ENCODE measurements around the gene DMBT1.

DMBT1 gene

DNA sequence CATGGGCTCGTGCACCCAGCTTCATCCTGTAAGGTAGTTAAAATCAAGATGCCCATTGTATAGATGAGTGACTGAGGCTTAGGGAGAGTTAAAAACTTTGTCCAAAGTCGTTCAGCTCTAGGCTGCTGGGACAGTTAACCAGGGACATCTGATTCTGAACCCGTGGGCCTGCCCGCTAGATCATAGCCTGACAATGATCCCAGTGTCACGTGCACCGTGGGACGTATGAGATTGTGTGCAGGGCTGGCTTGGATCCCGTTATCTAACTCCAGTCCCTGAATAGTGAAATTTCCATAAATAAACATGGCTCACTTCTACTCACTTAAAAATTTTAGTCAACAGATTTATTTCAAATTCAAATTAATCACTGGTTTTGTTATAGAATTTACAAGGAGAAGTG lies 114.2 kb downstream of the DMBT1 start:
- ChIA-PET CTCF (no interaction called here), POLR2A (no interaction called here)
- Histone ChIP-seq H3K9me3 (ENCODE audit: control extremely low read depth in 1 of 5, control insufficient read depth in 4 of 5, insufficient read depth in 2 of 5, low read depth in 1 of 5, low read length in 4 of 5) (no peaks in the 10 kb centered on the region), H3K4me1 (ENCODE audit: control extremely low read depth in 1 of 4, control insufficient read depth in 4 of 4, insufficient read depth in 4 of 4, low read length in 3 of 4) (no peaks in the 10 kb centered on the region), H3K4me3 (ENCODE audit: control insufficient read depth in 1 of 7, extremely low read depth in 1 of 7, insufficient read depth in 4 of 7, low read depth in 2 of 7, low read length in 6 of 7) (no peak overlapping the region), H3K27me3 (replicated peaks in 2 of 5; ENCODE audit: control insufficient read depth in 4 of 5, insufficient read depth in 5 of 5, low read length in 4 of 5) (peaks cover 0 to 16% (median 5%) of the 10 kb centered on the region in 5 experiments), H3K36me3 (ENCODE audit: control insufficient read depth in 4 of 4, insufficient read depth in 4 of 4, low read length in 3 of 4) (no peaks in the 10 kb centered on the region), H3K27ac (ENCODE audit: insufficient read depth in 1 of 2, low read depth in 1 of 2, low read length in 2 of 2, poor library complexity in 1 of 2, severe bottlenecking in 2 of 2) (no peak overlapping the region)
- DNase-seq, result no peak
- 85% methylated on average over 4 of the region's 8 CpGs for WGBS (ENCODE audit: insufficient coverage)

DNA sequence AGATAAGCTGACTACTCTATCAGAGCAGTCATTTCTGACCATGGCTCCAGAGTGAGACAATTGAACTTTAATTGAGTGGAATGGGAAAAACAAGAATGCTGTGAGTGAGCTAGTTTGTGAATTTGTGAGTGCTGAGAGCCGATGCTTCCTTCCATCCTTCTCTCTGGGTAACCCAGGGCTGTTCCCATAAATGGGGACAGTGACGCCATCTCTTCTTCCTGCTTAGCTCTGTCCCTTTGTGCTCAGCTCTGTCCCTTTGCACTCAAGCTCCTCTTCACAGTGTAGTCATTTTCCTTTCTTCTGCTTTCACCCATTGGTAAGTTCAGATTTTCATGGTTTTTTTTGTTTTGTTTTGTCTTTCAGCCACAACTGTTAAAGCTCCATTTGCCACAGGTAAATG lies 114.7 kb downstream of the DMBT1 start:
- CTCF ChIA-PET, result no interaction called here
- 83% methylated on average over 1 of the region's 2 CpGs for WGBS (ENCODE audit: insufficient coverage)
- Histone ChIP-seq H3K27ac (ENCODE audit: insufficient read depth in 1 of 2, low read depth in 1 of 2, low read length in 2 of 2, poor library complexity in 1 of 2, severe bottlenecking in 2 of 2) (no peak overlapping the region), H3K9me3 (ENCODE audit: control extremely low read depth in 1 of 5, control insufficient read depth in 4 of 5, insufficient read depth in 2 of 5, low read depth in 1 of 5, low read length in 4 of 5) (no peaks in the 10 kb centered on the region), H3K27me3 (replicated peaks in 2 of 5; ENCODE audit: control insufficient read depth in 4 of 5, insufficient read depth in 5 of 5, low read length in 4 of 5) (peaks cover 0 to 14% (median 5%) of the 10 kb centered on the region in 5 experiments), H3K4me3 (ENCODE audit: control insufficient read depth in 1 of 7, extremely low read depth in 1 of 7, insufficient read depth in 4 of 7, low read depth in 2 of 7, low read length in 6 of 7) (no peak overlapping the region), H3K4me1 (ENCODE audit: control extremely low read depth in 1 of 4, control insufficient read depth in 4 of 4, insufficient read depth in 4 of 4, low read length in 3 of 4) (no peaks in the 10 kb centered on the region), H3K36me3 (ENCODE audit: control insufficient read depth in 4 of 4, insufficient read depth in 4 of 4, low read length in 3 of 4) (no peaks in the 10 kb centered on the region)
- POLR2A ChIA-PET, result no interaction called here
- no peak for DNase-seq

DNA sequence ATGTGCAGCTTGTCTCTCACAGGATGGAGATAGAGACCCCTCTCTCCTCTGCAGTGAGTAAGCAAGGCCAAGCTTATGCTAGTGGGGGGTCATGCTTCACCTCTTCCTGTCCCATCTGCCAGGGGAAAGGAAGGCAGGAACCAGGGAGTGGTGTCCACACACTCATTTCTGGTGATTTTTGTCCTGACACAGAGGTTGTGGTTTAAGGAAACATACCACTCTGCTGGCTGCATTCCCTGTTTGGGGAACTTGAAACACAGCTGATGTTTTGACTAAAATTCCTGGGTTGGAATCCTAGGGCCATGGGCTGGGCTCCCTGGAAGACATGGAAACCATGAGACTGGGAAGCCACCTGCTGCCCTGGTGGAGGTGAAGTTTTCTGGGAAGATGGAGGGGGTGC lies 117.7 kb downstream of the DMBT1 start:
- POLR2A ChIA-PET, result no interaction called here
- DNase-seq, result no peak
- CTCF ChIA-PET, result no interaction called here
- Histone ChIP-seq H3K4me3 (ENCODE audit: control insufficient read depth in 1 of 7, extremely low read depth in 1 of 7, insufficient read depth in 4 of 7, low read depth in 2 of 7, low read length in 6 of 7) (no peak overlapping the region), H3K27ac (ENCODE audit: insufficient read depth in 1 of 2, low read depth in 1 of 2, low read length in 2 of 2, poor library complexity in 1 of 2, severe bottlenecking in 2 of 2) (no peak overlapping the region), H3K9me3 (ENCODE audit: control extremely low read depth in 1 of 5, control insufficient read depth in 4 of 5, insufficient read depth in 2 of 5, low read depth in 1 of 5, low read length in 4 of 5) (no peaks in the 10 kb centered on the region), H3K27me3 (replicated peaks in 2 of 5; ENCODE audit: control insufficient read depth in 4 of 5, insufficient read depth in 5 of 5, low read length in 4 of 5) (peaks cover 0 to 15% (median 2%) of the 10 kb centered on the region in 5 experiments), H3K4me1 (ENCODE audit: control extremely low read depth in 1 of 4, control insufficient read depth in 4 of 4, insufficient read depth in 4 of 4, low read length in 3 of 4) (no peaks in the 10 kb centered on the region), H3K36me3 (ENCODE audit: control insufficient read depth in 4 of 4, insufficient read depth in 4 of 4, low read length in 3 of 4) (no peaks in the 10 kb centered on the region)

DNA sequence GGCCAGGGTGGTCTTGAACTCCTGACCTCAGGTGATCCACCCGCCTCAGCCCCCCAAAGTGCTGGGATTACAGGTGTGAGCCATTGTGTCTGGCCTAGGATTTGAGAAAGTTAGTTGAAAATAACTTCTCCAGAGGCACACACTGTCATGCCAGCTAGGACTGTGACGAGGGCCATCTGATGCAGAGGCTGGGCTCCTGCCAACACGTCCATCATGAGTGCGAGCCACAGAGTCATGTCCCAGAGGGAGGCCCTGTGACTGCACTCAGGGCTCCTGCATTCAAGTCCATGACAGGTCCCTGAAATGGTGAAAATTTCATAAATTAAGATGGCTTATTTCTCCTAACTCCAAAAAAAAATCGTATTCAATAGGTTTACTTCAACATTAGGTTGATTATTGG lies 122.0 kb downstream of the DMBT1 start:
- H3K36me3 ChIP-seq (ENCODE audit: control insufficient read depth in 4 of 4, insufficient read depth in 4 of 4, low read length in 3 of 4), result no peaks in the 10 kb centered on the region
- no peaks in the 10 kb centered on the region for H3K9me3 ChIP-seq (ENCODE audit: control extremely low read depth in 1 of 5, control insufficient read depth in 4 of 5, insufficient read depth in 2 of 5, low read depth in 1 of 5, low read length in 4 of 5)
- no peak overlapping the region for H3K27ac ChIP-seq (ENCODE audit: insufficient read depth in 1 of 2, low read depth in 1 of 2, low read length in 2 of 2, poor library complexity in 1 of 2, severe bottlenecking in 2 of 2)
- ChIA-PET POLR2A (no interaction called here), CTCF (no interaction called here)
- H3K27me3 ChIP-seq (replicated peaks in 2 of 5; ENCODE audit: control insufficient read depth in 4 of 5, insufficient read depth in 5 of 5, low read length in 4 of 5), result peaks cover 0 to 27% (median 2%) of the 10 kb centered on the region in 5 experiments
- H3K4me3 ChIP-seq (ENCODE audit: control insufficient read depth in 1 of 7, extremely low read depth in 1 of 7, insufficient read depth in 4 of 7, low read depth in 2 of 7, low read length in 6 of 7), result no peak overlapping the region
- WGBS (ENCODE audit: insufficient coverage), result 100% methylated on average over 2 of the region's 5 CpGs
- no peaks in the 10 kb centered on the region for H3K4me1 ChIP-seq (ENCODE audit: control extremely low read depth in 1 of 4, control insufficient read depth in 4 of 4, insufficient read depth in 4 of 4, low read length in 3 of 4)
- DNase-seq, result no peak

DNA sequence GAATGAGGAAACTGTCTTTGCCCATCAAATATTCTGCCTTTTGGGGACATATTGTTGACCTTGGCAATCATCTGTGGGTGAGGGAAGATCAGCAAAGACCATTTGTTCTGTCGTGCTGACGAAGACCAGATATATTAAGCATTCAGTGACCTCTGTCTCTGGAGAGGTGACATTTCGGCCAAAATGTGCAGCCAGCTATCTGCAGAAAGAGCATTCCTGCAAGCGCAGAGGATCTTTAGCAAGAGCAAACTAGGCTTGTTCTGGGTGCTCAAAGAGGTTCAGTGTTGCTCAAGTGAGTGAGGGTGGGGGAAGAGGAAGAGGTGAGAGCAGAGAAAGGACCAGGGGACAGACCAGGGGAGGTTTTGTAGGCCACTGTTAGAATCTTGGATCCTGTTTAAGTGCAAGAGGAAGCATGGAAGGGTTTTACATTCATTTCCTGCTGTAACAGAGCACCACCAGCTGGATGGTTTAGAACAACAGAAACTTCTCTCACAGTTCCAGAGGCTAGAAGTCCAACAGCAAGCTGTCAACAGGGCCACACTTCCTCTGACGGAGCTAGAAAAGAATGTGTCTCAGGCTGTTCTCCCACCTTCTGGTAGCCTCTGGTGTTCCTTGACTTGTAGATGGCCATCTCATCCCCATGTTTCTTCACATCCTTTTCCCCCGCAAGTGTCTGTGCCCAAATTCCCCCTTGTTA lies 127.9 kb downstream of the DMBT1 start:
- ChIA-PET CTCF (no interaction called here), POLR2A (no interaction called here)
- Histone ChIP-seq H3K4me3 (ENCODE audit: control insufficient read depth in 1 of 7, extremely low read depth in 1 of 7, insufficient read depth in 4 of 7, low read depth in 2 of 7, low read length in 6 of 7) (no peak overlapping the region), H3K9me3 (ENCODE audit: control extremely low read depth in 1 of 5, control insufficient read depth in 4 of 5, insufficient read depth in 2 of 5, low read depth in 1 of 5, low read length in 4 of 5) (no peaks in the 10 kb centered on the region), H3K4me1 (ENCODE audit: control extremely low read depth in 1 of 4, control insufficient read depth in 4 of 4, insufficient read depth in 4 of 4, low read length in 3 of 4) (no peaks in the 10 kb centered on the region), H3K27me3 (replicated peaks in 2 of 5; ENCODE audit: control insufficient read depth in 4 of 5, insufficient read depth in 5 of 5, low read length in 4 of 5) (peaks cover 0 to 22% (median 0%) of the 10 kb centered on the region in 5 experiments), H3K36me3 (ENCODE audit: control insufficient read depth in 4 of 4, insufficient read depth in 4 of 4, low read length in 3 of 4) (no peaks in the 10 kb centered on the region), H3K27ac (ENCODE audit: insufficient read depth in 1 of 2, low read depth in 1 of 2, low read length in 2 of 2, poor library complexity in 1 of 2, severe bottlenecking in 2 of 2) (no peak overlapping the region)
- DNase-seq, result no peak
- 91% methylated on average over 6 of the region's 6 CpGs for WGBS (ENCODE audit: insufficient coverage)

DNA sequence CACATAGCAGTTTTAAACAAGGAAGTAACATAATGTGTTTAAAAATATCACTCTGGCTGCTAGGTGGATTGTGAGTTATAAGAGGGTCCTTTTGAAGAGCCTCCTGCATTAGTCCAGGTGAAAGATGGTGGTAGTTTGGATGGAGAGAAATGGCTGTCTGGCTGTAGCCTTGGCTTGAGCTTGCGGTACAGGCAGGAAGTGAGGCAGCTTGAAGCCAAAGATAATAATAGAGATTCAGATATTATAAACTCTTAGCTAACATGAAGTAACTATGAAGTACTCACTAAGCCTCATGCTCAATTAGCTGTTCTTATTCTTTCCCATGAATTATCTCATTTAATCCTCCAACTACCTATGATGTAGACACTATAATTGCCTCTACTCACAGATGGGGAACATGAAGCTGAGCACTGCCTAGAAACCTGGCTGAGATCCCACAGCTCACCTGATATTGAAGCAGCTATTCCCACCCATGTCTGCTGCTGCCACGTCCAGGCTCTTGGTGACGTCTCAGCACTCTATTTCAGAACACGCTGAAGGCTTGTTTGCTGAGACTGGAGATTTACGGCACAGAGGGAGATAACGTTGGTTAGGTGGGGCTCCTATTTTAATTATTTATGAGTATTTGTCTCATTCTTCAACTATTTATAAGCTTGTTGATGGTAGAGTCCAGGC lies 128.7 kb downstream of the DMBT1 start:
- ChIA-PET POLR2A (no interaction called here), CTCF (interaction anchor here (0.8 kb wide), 1 partner anchor 13 kb away, joined by 3 read pairs; no protein-coding TSS in a partner anchor)
- WGBS (ENCODE audit: insufficient coverage), result no CpG with 5 or more reads among the region's 6 CpGs
- DNase-seq, result no peak
- Histone ChIP-seq H3K27ac (ENCODE audit: insufficient read depth in 1 of 2, low read depth in 1 of 2, low read length in 2 of 2, poor library complexity in 1 of 2, severe bottlenecking in 2 of 2) (no peak overlapping the region), H3K27me3 (replicated peaks in 2 of 5; ENCODE audit: control insufficient read depth in 4 of 5, insufficient read depth in 5 of 5, low read length in 4 of 5) (peaks cover 0 to 15% (median 0%) of the 10 kb centered on the region in 5 experiments), H3K36me3 (ENCODE audit: control insufficient read depth in 4 of 4, insufficient read depth in 4 of 4, low read length in 3 of 4) (no peaks in the 10 kb centered on the region), H3K9me3 (ENCODE audit: control extremely low read depth in 1 of 5, control insufficient read depth in 4 of 5, insufficient read depth in 2 of 5, low read depth in 1 of 5, low read length in 4 of 5) (no peaks in the 10 kb centered on the region), H3K4me3 (ENCODE audit: control insufficient read depth in 1 of 7, extremely low read depth in 1 of 7, insufficient read depth in 4 of 7, low read depth in 2 of 7, low read length in 6 of 7) (no peak overlapping the region), H3K4me1 (ENCODE audit: control extremely low read depth in 1 of 4, control insufficient read depth in 4 of 4, insufficient read depth in 4 of 4, low read length in 3 of 4) (no peaks in the 10 kb centered on the region)

DNA sequence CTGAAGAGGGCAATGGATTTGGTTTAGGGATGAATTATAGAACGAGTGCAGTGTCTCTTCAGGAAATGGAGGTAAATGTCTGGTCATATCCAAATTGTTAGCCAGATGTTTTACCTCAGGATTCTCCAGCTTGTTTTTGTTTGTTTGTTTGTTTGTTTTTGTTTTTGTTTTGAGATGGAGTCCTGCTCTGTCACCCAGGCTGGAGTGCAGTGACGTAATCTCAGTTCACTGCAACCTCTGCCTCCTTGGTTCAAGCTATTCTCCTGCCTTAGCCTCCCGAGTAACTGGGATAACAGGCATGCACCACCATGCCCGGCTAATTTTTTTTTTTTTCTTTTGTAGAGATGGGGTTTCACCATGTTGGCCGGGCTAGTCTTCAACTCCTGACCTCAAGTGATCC lies 132.2 kb downstream of the DMBT1 start:
- WGBS (ENCODE audit: insufficient coverage), result 94% methylated on average over 2 of the region's 5 CpGs
- H3K36me3 ChIP-seq (ENCODE audit: control insufficient read depth in 4 of 4, insufficient read depth in 4 of 4, low read length in 3 of 4), result no peaks in the 10 kb centered on the region
- H3K9me3 ChIP-seq (ENCODE audit: control extremely low read depth in 1 of 5, control insufficient read depth in 4 of 5, insufficient read depth in 2 of 5, low read depth in 1 of 5, low read length in 4 of 5), result no peaks in the 10 kb centered on the region
- no peak overlapping the region for H3K4me3 ChIP-seq (ENCODE audit: control insufficient read depth in 1 of 7, extremely low read depth in 1 of 7, insufficient read depth in 4 of 7, low read depth in 2 of 7, low read length in 6 of 7)
- H3K27ac ChIP-seq (ENCODE audit: insufficient read depth in 1 of 2, low read depth in 1 of 2, low read length in 2 of 2, poor library complexity in 1 of 2, severe bottlenecking in 2 of 2), result no peak overlapping the region
- no peaks in the 10 kb centered on the region for H3K4me1 ChIP-seq (ENCODE audit: control extremely low read depth in 1 of 4, control insufficient read depth in 4 of 4, insufficient read depth in 4 of 4, low read length in 3 of 4)
- ChIA-PET POLR2A (no interaction called here), CTCF (interaction anchor here (1.0 kb wide), 1 partner anchor 20 kb away, joined by 3 read pairs; a partner anchor contains a TSS)
- no peak for DNase-seq
- peaks cover 0 to 13% (median 0%) of the 10 kb centered on the region in 5 experiments for H3K27me3 ChIP-seq (replicated peaks in 2 of 5; ENCODE audit: control insufficient read depth in 4 of 5, insufficient read depth in 5 of 5, low read length in 4 of 5)

All from common myeloid progenitor, CD34-positive (primary cell).